CD4-positive, alpha-beta T cell treated with Interleukin-4 for 4 hours (primary cell): ENCODE results near the gene PXDC1.

ENCODE experiments used
- DNase-seq: peaks from one replicate; pipeline ENCODE4 v3.0.0-alpha.2; 2020

PXDC1 gene

GRCh38 chr6:3751077-3751729 lies at the start of gene PXDC1:
TSS of gene PXDC1 (minus strand) at chr6:3751713. CDS start at chr6:3751531, 182 bp downstream.
- no peak for DNase-seq

GRCh38 chr6:3800850-3801591 lies 49.5 kb upstream of the PXDC1 start:
- DNase-seq = no peak

- DNase-seq = no peak
Observed at GRCh38 chr6:3799719-3800118, 48.2 kb upstream of the PXDC1 start.

GRCh38 chr6:3798055-3798919 lies 46.8 kb upstream of the PXDC1 start:
- no peak for DNase-seq

GRCh38 chr6:3797231-3798054 lies 45.9 kb upstream of the PXDC1 start:
- no peak for DNase-seq

- no peak for DNase-seq
Observed at GRCh38 chr6:3796719-3797041, 45.2 kb upstream of the PXDC1 start.

- no peak for DNase-seq
Observed at GRCh38 chr6:3795836-3796718, 44.6 kb upstream of the PXDC1 start.

GRCh38 chr6:3794092-3794491 lies 42.6 kb upstream of the PXDC1 start:
- no peak for DNase-seq

GRCh38 chr6:3793545-3793944 lies 42.0 kb upstream of the PXDC1 start:
- DNase-seq = no peak

GRCh38 chr6:3791526-3792203 lies 40.2 kb upstream of the PXDC1 start:
- no peak for DNase-seq

- no peak for DNase-seq
Observed at GRCh38 chr6:3789896-3790558, 38.5 kb upstream of the PXDC1 start.

GRCh38 chr6:3789018-3789895 lies 37.7 kb upstream of the PXDC1 start:
- no peak for DNase-seq

GRCh38 chr6:3788408-3789017 lies 37.0 kb upstream of the PXDC1 start:
- no peak for DNase-seq

- DNase-seq = no peak
Observed at GRCh38 chr6:3786141-3786540, 34.6 kb upstream of the PXDC1 start.

- DNase-seq = no peak
Observed at GRCh38 chr6:3785745-3786098, 34.2 kb upstream of the PXDC1 start.

GRCh38 chr6:3784885-3785744 lies 33.6 kb upstream of the PXDC1 start:
- no peak for DNase-seq

- DNase-seq = no peak
Observed at GRCh38 chr6:3784423-3784822, 32.9 kb upstream of the PXDC1 start.
